ENCODE measurements around the gene ASCC3. TPM values are rescaled to one million over a fixed set of nuclear protein-coding genes. Genes with fewer than 3 reads are reported as not detected.
"Not testable (repeated sequence)": the region's sequence is repeated elsewhere in the genome, so short reads cannot be mapped to it uniquely, and the experiment has no call there.

ASCC3 gene
- total RNA-seq, 4 donors from 2014 or later, result 25.9 to 40.9 (median 31.3) TPM

- TF ChIP-seq POLR2AphosphoS5 (IDR thresholded peaks at IDR 0.05), result no peak
- no peak for TF ChIP-seq CTCF (IDR thresholded peaks at IDR 0.05)
- TF ChIP-seq POLR2A (IDR thresholded peaks at IDR 0.05), result no peak
- TF ChIP-seq EP300 (IDR thresholded peaks at IDR 0.05), result no peak
- WGBS, result 78% methylated on average over 2 of the region's 2 CpGs
- no peak overlapping the region for H3K4me3 ChIP-seq
- peaks cover 56% of the 10 kb centered on the region for H3K36me3 ChIP-seq
- DNase-seq (ENCODE audit: low spot score in 2 of 2), result no peak
- no peaks in the 10 kb centered on the region for H3K4me1 ChIP-seq
- H3K27me3 ChIP-seq, result no peaks in the 10 kb centered on the region
- no peak overlapping the region for H3K27ac ChIP-seq
- H3K9me3 ChIP-seq, result no peaks in the 10 kb centered on the region
Measured at GRCh38 chr6:100761841-100762240, 119.3 kb downstream of the ASCC3 start.

GRCh38 chr6:100758386-100758785 is 122.7 kb downstream of the ASCC3 start:
- not testable (repeated sequence) for H3K4me3 ChIP-seq; H3K27me3 ChIP-seq; H3K4me1 ChIP-seq; DNase-seq (ENCODE audit: low spot score in 2 of 2); H3K27ac ChIP-seq; H3K9me3 ChIP-seq
- H3K36me3 ChIP-seq, result peaks cover 22% of the 10 kb centered on the region
- 100% methylated on average over 1 of the region's 1 CpG for WGBS

- Histone ChIP-seq H3K36me3 (peaks cover 8% of the 10 kb centered on the region), H3K27me3 (no peaks in the 10 kb centered on the region), H3K4me1 (no peaks in the 10 kb centered on the region), H3K9me3 (no peaks in the 10 kb centered on the region), H3K27ac (no peak overlapping the region), H3K4me3 (no peak overlapping the region)
- TF ChIP-seq POLR2A (IDR thresholded peaks at IDR 0.05) (no peak), CTCF (IDR thresholded peaks at IDR 0.05) (no peak), POLR2AphosphoS5 (IDR thresholded peaks at IDR 0.05) (no peak), EP300 (IDR thresholded peaks at IDR 0.05) (no peak)
- DNase-seq (ENCODE audit: low spot score in 2 of 2), result no peak
- WGBS, result 95% methylated on average over 3 of the region's 3 CpGs
Measured at GRCh38 chr6:100753421-100753820, 127.7 kb downstream of the ASCC3 start.

- no peaks in the 10 kb centered on the region for H3K9me3 ChIP-seq
- H3K36me3 ChIP-seq, result peaks cover 8% of the 10 kb centered on the region
- DNase-seq (ENCODE audit: low spot score in 2 of 2), result no peak
- no peaks in the 10 kb centered on the region for H3K4me1 ChIP-seq
- 85% methylated on average over 3 of the region's 3 CpGs for WGBS
- no peak overlapping the region for H3K27ac ChIP-seq
- H3K4me3 ChIP-seq, result no peak overlapping the region
- H3K27me3 ChIP-seq, result no peaks in the 10 kb centered on the region
- TF ChIP-seq POLR2A (IDR thresholded peaks at IDR 0.05), result no peak
Measured at GRCh38 chr6:100751590-100751989, 129.5 kb downstream of the ASCC3 start.

- H3K4me1 ChIP-seq, result no peaks in the 10 kb centered on the region
- no peak overlapping the region for H3K4me3 ChIP-seq
- no peaks in the 10 kb centered on the region for H3K27me3 ChIP-seq
- no peak for DNase-seq (ENCODE audit: low spot score in 2 of 2)
- 98% methylated on average over 5 of the region's 5 CpGs for WGBS
- H3K9me3 ChIP-seq, result peaks cover 5% of the 10 kb centered on the region
- H3K27ac ChIP-seq, result no peak overlapping the region
- H3K36me3 ChIP-seq, result peaks cover 17% of the 10 kb centered on the region
- no peak for TF ChIP-seq POLR2AphosphoS5 (IDR thresholded peaks at IDR 0.05)
- TF ChIP-seq EP300 (IDR thresholded peaks at IDR 0.05), result no peak
- no peak for TF ChIP-seq POLR2A (IDR thresholded peaks at IDR 0.05)
- no peak for TF ChIP-seq CTCF (IDR thresholded peaks at IDR 0.05)
Measured at GRCh38 chr6:100745419-100746041, 135.6 kb downstream of the ASCC3 start.

GRCh38 chr6:100740439-100740838 is 140.7 kb downstream of the ASCC3 start:
- Histone ChIP-seq H3K4me3 (no peak overlapping the region), H3K4me1 (no peaks in the 10 kb centered on the region), H3K36me3 (peaks cover 9% of the 10 kb centered on the region), H3K27ac (no peak overlapping the region), H3K27me3 (no peaks in the 10 kb centered on the region), H3K9me3 (peaks cover 11% of the 10 kb centered on the region)
- no peak for DNase-seq (ENCODE audit: low spot score in 2 of 2)
- TF ChIP-seq CTCF (IDR thresholded peaks at IDR 0.05) (no peak), POLR2AphosphoS5 (IDR thresholded peaks at IDR 0.05) (no peak), POLR2A (IDR thresholded peaks at IDR 0.05) (no peak), EP300 (IDR thresholded peaks at IDR 0.05) (no peak)

GRCh38 chr6:100737720-100738119 is 143.4 kb downstream of the ASCC3 start:
- not testable (repeated sequence) for DNase-seq (ENCODE audit: low spot score in 2 of 2); H3K36me3 ChIP-seq; H3K4me1 ChIP-seq; H3K27ac ChIP-seq; H3K27me3 ChIP-seq; H3K4me3 ChIP-seq
- H3K9me3 ChIP-seq, result peaks cover 11% of the 10 kb centered on the region
